Hepatic stellate cell (primary cell): ENCODE measurements around the gene KDM2A.

Source experiments
- DNase-seq: peaks from one replicate; pipeline ENCODE4 v3.0.0; 2011; ENCODE audit warnings: low spot score

The KDM2A gene

DNA sequence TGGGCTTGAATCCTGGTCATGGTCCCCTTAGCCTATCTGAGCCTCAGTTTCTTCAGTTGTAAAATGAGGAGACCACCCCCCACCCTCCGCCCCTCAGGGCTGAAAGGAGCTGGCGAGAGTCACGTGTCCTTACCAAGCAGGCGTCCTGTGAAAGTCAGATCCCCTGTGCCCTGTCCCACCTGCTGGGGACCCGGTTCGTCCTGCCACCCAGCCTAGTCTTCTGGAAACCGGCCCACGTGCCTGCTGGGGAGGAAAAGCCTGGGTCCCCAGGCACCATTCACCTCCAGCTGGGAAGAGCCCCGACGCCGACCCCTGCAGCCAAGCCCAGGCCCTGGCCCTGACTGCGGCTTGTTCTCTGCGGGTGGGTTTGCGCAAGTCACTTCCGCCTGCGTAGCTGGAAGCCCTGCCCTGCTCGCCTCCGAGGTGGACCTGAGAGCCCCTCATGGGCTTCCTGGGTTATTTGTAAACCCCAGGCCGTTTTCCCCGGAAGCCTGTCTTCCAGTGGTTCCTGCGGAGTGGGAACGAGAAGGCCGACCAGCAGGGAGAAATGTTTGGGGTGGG, 183.6 kb downstream of the KDM2A start:
- no peak for DNase-seq

DNA sequence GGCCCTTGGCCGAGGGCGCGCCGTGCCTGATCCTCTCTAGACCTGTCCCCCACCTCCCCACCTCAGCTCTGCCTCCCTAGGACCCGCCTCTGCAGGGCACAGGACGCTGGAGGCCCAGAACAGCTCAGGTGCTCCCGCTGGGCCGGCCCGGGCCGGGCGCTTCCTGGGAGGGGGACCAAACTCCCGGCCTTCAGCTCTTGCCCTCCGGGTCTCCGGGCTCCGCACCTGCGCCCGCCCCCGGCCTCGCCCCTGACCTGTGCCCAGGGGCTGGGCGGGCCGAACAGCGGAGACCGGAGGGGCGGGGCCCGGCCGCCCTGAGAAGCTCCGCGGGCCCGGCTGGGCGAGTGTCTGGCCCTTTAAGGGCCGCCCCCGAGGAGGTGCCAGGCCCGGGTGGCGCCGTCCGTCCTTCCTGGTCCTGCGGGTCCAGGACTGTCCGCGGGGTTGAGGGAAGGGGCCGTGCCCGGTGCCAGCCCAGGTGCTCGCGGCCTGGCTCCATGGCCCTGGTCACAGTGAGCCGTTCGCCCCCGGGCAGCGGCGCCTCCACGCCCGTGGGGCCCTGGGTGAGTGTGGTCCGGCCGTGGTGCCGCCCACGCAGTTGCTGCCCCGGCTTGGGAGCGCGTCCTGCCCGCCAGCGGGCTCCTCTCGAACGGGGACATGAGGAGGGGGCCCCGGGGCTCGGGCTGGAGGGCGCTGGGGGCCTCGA, 184.2 kb downstream of the KDM2A start, which contains the start of gene SSH3:
Gene SSH3 (plus strand): TSS at position 399 of the 703 bp plus-strand sequence. CDS start 96 bp downstream, at position 495.
- peak; percentile 67 for DNase-seq

DNA sequence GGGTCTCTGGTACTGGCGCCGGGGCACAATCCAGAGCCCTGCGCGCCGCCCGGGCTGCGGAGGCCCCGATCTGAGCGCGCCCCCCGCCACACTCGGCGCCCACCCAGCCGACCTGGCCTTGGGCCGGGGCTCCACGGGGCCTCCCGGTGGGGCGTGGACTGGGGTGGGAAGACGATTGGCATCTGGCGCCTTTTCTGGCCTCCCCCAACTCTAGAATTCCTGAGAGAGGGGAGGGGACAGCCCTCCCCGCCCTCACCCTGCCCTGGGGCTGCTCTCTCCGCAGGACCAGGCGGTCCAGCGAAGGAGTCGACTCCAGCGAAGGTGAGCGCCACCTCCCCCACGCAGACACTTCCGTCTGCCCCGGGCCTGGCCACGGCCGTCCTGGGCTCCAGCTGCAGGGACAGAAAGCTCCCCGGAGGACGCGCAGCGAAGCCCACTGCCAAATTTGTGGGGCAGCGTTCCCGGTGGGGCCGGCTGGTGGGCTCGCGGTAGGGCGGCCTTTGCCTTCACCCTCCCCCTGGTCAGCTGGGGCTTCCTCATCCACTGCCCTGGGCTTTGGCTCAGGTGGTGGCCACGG, 184.9 kb downstream of the KDM2A start:
- no peak for DNase-seq

DNA sequence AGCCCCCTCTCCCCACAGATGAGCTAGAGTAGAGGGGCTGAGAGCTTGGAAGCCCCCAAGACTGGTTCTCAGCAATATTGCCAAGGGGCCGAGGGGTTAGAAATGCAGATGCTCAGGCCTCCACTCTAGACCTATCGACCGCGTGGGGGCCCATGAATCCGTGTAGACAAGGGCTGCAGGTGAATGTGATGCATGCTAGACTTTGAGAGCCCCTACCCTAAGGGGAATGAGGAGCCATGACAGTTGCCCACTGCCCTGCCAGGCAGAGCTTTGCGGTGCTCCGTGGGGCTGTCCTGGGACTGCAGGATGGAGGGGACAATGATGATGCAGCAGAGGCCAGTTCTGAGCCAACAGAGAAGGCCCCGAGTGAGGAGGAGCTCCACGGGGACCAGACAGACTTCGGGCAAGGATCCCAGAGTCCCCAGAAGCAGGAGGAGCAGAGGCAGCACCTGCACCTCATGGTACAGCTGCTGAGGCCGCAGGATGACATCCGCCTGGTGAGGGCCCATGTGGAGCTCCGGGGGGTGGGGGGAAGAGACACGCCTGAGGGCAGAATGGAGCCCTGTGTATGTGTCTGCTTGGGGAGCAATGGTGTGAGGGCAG, 185.5 kb downstream of the KDM2A start:
- no peak for DNase-seq

DNA sequence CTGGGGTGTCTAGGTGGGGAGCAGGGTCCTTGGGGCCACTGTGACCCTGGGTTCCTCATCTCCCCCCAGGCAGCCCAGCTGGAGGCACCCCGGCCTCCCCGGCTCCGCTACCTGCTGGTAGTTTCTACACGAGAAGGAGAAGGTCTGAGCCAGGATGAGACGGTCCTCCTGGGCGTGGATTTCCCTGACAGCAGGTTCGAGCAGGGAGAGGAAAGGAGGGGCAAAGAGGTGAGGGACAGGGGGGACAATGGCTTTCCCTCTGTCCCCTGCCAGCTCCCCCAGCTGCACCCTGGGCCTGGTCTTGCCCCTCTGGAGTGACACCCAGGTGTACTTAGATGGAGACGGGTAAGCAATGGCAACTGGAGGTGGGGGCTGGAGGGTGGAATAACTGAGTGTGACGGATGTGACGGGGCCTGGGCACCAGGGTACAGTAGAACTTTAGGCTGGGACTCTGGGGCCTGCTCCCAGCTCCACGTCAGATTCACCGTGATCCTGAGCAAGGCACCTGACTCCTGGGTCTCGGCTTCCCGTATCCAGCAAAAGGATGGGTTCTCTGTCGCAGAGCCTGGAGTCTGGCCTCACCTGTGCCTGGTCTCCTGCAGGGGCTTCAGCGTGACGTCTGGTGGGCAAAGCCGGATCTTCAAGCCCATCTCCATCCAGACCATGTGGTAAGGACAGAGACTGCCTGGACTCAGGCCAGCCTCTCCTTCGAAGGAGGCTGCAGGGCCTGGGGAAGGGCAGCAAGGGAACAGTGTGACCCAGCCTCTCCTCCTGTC, 187.9 kb downstream of the KDM2A start:
- no peak for DNase-seq

DNA sequence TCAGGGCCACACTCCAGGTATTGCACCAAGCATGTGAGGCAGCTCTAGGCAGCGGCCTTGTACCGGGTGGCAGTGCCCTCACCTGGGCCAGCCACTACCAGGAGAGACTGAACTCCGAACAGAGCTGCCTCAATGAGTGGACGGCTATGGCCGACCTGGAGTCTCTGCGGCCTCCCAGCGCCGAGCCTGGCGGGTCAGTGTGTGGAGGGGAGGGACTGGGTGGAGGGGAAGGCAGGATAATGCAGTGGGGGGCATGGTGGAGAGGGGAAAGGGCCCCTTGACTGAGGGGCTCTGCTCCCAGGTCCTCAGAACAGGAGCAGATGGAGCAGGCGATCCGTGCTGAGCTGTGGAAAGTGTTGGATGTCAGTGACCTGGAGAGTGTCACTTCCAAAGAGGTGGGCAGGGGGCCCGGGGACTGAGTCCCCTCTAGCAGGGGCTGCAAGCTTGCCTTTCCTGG, 188.5 kb downstream of the KDM2A start:
- DNase-seq = no peak
